ENCODE measurements around the gene NAT8L.
"Not testable (repeated sequence)": the region's sequence is repeated elsewhere in the genome, so short reads cannot be mapped to it uniquely, and the experiment has no call there.

The NAT8L gene

GRCh38 chr4:2059046-2059725, at the start of gene NAT8L:
Gene NAT8L, plus strand, starts transcription at chr4:2059327. Its CDS starts 185 bp downstream, at chr4:2059512.
- Mint-ChIP-seq H3K27me3 (ENCODE audit: low read depth) (peaks cover 43% of the 10 kb centered on the region), H3K27ac (no peak within 1 kb of the TSS), H3K9me3 (peaks cover under 1% of the 10 kb centered on the region), H3K4me1 (peaks cover 4% of the 10 kb centered on the region), H3K4me3 (peak within 1 kb of the TSS in 2 of 3 experiments; percentile 40 to 60), H3K36me3 (ENCODE audit: low read depth) (no peaks in the 10 kb centered on the region)
- no peak for TF ChIP-seq CTCF (IDR thresholded peaks at IDR 0.05; ENCODE audit: unreplicated experiment in 3 of 3)

GRCh38 chr4:2009651-2010233, 49.4 kb upstream of the NAT8L start:
- Mint-ChIP-seq H3K27ac (peak overlapping the region; percentile 94 to 97 (median 96)), H3K4me1 (peaks cover 18% of the 10 kb centered on the region), H3K4me3 (peak overlapping the region; percentile 94 to 98 (median 95)), H3K36me3 (ENCODE audit: low read depth) (peaks cover 15% of the 10 kb centered on the region), H3K27me3 (ENCODE audit: low read depth) (no peaks in the 10 kb centered on the region), H3K9me3 (no peaks in the 10 kb centered on the region)
- peak; percentile 29 to 46 (median 31) for TF ChIP-seq CTCF (IDR thresholded peaks at IDR 0.05; ENCODE audit: unreplicated experiment in 3 of 3)

GRCh38 chr4:2011583-2011982, 47.5 kb upstream of the NAT8L start:
- Mint-ChIP-seq H3K27ac (no peak overlapping the region), H3K27me3 (ENCODE audit: low read depth) (no peaks in the 10 kb centered on the region), H3K36me3 (ENCODE audit: low read depth) (no peaks in the 10 kb centered on the region), H3K4me3 (peak overlapping the region in 2 of 3 experiments; percentile 19 to 39), H3K9me3 (no peaks in the 10 kb centered on the region), H3K4me1 (peaks cover 11% of the 10 kb centered on the region)
- TF ChIP-seq CTCF (IDR thresholded peaks at IDR 0.05; ENCODE audit: unreplicated experiment in 3 of 3): no peak

- H3K27me3 Mint-ChIP-seq (ENCODE audit: low read depth): peaks cover 6% of the 10 kb centered on the region
- no peaks in the 10 kb centered on the region for H3K9me3 Mint-ChIP-seq
- no peak overlapping the region for H3K27ac Mint-ChIP-seq
- peaks cover 1% of the 10 kb centered on the region for H3K4me1 Mint-ChIP-seq
- H3K36me3 Mint-ChIP-seq (ENCODE audit: low read depth): no peaks in the 10 kb centered on the region
- TF ChIP-seq CTCF (IDR thresholded peaks at IDR 0.05; ENCODE audit: unreplicated experiment in 3 of 3): no peak
- H3K4me3 Mint-ChIP-seq: no peak overlapping the region
Measured at GRCh38 chr4:2015008-2015407, 44.1 kb upstream of the NAT8L start.

GRCh38 chr4:2021358-2022018, 37.6 kb upstream of the NAT8L start:
- H3K27me3 Mint-ChIP-seq (ENCODE audit: low read depth): peaks cover 24% of the 10 kb centered on the region
- not testable (repeated sequence) for H3K36me3 Mint-ChIP-seq (ENCODE audit: low read depth)
- peak overlapping the region; percentile 87 to 97 (median 95) for H3K27ac Mint-ChIP-seq
- peaks cover 13% of the 10 kb centered on the region for H3K9me3 Mint-ChIP-seq
- H3K4me1 Mint-ChIP-seq: peaks cover 13% of the 10 kb centered on the region
- peak overlapping the region in 2 of 3 experiments; percentile 5 to 52 for H3K4me3 Mint-ChIP-seq

GRCh38 chr4:2024683-2025082, 34.4 kb upstream of the NAT8L start:
- no peaks in the 10 kb centered on the region for H3K36me3 Mint-ChIP-seq (ENCODE audit: low read depth)
- no peak for TF ChIP-seq CTCF (IDR thresholded peaks at IDR 0.05; ENCODE audit: unreplicated experiment in 3 of 3)
- H3K4me3 Mint-ChIP-seq: no peak overlapping the region
- peaks cover 13% of the 10 kb centered on the region for H3K4me1 Mint-ChIP-seq
- H3K27ac Mint-ChIP-seq: no peak overlapping the region
- H3K27me3 Mint-ChIP-seq (ENCODE audit: low read depth): peaks cover 47% of the 10 kb centered on the region
- H3K9me3 Mint-ChIP-seq: peaks cover 31% of the 10 kb centered on the region
